Osteocyte (in vitro differentiated cells): ENCODE data around the gene ADAMTSL1. TPM values are rescaled to one million over a fixed set of nuclear protein-coding genes. Genes with fewer than 3 reads are reported as not detected.

Experiments used
- DNase-seq: peaks from one replicate; pipeline ENCODE4 v3.0.0; 2021; ENCODE audit warnings: mixed read lengths; ENCODE audit not compliant: unreplicated experiment; ENCODE audit errors: extremely low spot score
- H3K27ac Mint-ChIP-seq: one replicate; pipeline ENCODE4 v1.8.0; 2021; ENCODE audit warnings: mild to moderate bottlenecking, mixed read lengths; ENCODE audit not compliant: unreplicated experiment
- H3K27me3 Mint-ChIP-seq: one replicate; pipeline ENCODE4 v1.8.0; 2021; ENCODE audit warnings: mixed read lengths; ENCODE audit not compliant: unreplicated experiment
- H3K36me3 Mint-ChIP-seq: one replicate; pipeline ENCODE4 v1.8.0; 2021; ENCODE audit warnings: mixed read lengths; ENCODE audit not compliant: unreplicated experiment
- H3K4me1 Mint-ChIP-seq: one replicate; pipeline ENCODE4 v1.8.0; 2021; ENCODE audit warnings: mixed read lengths; ENCODE audit not compliant: unreplicated experiment
- H3K4me3 Mint-ChIP-seq: one replicate; pipeline ENCODE4 v1.8.0; 2021; ENCODE audit warnings: mild to moderate bottlenecking, moderate library complexity, mixed read lengths; ENCODE audit not compliant: unreplicated experiment
- H3K9me3 Mint-ChIP-seq: one replicate; pipeline ENCODE4 v1.8.0; 2021; ENCODE audit warnings: mixed read lengths; ENCODE audit not compliant: unreplicated experiment
- long read RNA-seq: library from polyadenylated mRNA; unstranded; transcript quantifications from one replicate; pipeline ENCODE4 v2.0.0, GENCODE V29; 2021
- total RNA-seq: library from RNA; stranded (reverse); gene quantifications from 2 replicates; pipeline ENCODE4 v1.2.1, GENCODE V29; 2021
- TF ChIP-seq, protein P1 (sequence below): fragments of 200-600 bp; sonication (generic); IDR thresholded peaks from 2 replicates; pipeline ENCODE4 v1.5.0; 2021; ENCODE audit warnings: antibody characterized with exemption, mild to moderate bottlenecking, moderate library complexity

ADAMTSL1 gene, protein sequence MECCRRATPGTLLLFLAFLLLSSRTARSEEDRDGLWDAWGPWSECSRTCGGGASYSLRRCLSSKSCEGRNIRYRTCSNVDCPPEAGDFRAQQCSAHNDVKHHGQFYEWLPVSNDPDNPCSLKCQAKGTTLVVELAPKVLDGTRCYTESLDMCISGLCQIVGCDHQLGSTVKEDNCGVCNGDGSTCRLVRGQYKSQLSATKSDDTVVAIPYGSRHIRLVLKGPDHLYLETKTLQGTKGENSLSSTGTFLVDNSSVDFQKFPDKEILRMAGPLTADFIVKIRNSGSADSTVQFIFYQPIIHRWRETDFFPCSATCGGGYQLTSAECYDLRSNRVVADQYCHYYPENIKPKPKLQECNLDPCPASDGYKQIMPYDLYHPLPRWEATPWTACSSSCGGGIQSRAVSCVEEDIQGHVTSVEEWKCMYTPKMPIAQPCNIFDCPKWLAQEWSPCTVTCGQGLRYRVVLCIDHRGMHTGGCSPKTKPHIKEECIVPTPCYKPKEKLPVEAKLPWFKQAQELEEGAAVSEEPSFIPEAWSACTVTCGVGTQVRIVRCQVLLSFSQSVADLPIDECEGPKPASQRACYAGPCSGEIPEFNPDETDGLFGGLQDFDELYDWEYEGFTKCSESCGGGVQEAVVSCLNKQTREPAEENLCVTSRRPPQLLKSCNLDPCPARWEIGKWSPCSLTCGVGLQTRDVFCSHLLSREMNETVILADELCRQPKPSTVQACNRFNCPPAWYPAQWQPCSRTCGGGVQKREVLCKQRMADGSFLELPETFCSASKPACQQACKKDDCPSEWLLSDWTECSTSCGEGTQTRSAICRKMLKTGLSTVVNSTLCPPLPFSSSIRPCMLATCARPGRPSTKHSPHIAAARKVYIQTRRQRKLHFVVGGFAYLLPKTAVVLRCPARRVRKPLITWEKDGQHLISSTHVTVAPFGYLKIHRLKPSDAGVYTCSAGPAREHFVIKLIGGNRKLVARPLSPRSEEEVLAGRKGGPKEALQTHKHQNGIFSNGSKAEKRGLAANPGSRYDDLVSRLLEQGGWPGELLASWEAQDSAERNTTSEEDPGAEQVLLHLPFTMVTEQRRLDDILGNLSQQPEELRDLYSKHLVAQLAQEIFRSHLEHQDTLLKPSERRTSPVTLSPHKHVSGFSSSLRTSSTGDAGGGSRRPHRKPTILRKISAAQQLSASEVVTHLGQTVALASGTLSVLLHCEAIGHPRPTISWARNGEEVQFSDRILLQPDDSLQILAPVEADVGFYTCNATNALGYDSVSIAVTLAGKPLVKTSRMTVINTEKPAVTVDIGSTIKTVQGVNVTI (N-terminal part only)
- 1.2 and 1.5 TPM in 2 replicates for total RNA-seq
- long read RNA-seq, partial matches to known transcripts, result 0 of 2 reads
- long read RNA-seq, other reads (novel, unspliced or antisense), result 1 of 2 reads

DNA sequence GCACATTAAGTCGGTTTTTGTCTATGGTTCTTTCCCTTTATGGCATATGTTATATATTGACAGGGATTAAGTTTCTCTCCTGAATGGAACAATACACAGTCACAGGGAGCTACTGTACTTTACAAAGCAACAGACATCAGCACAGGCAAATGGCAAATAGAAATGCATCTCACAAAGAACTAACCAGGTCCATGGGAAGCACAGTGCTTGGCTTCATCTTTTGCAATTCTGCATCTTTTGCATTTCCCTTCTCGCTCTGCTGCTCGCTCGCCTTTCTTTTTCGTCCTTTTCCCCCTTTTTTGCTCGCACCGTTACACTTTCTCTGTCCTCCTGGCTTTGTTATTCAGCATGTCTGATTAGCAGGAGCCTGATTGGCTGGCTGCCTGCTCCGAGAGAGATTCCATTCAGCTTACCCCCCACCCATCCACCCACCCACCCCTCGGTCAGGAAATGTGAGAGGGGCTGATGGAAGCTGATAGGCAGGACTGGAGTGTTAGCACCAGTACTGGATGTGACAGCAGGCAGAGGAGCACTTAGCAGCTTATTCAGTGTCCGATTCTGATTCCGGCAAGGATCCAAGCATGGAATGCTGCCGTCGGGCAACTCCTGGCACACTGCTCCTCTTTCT lies at the start of gene ADAMTSL1:
ADAMTSL1 (plus strand) TSS at position 502 of the 628 bp plus-strand sequence; CDS start at position 582, 80 bp downstream.
- H3K4me3 Mint-ChIP-seq, result peak within 1 kb of the TSS; percentile 67
- no peaks in the 10 kb centered on the region for H3K36me3 Mint-ChIP-seq
- H3K9me3 Mint-ChIP-seq, result peaks cover 4% of the 10 kb centered on the region
- H3K27me3 Mint-ChIP-seq, result no peaks in the 10 kb centered on the region
- no peak for DNase-seq
- H3K27ac Mint-ChIP-seq, result peak within 1 kb of the TSS; percentile 60
- TF ChIP-seq, protein P1, sequence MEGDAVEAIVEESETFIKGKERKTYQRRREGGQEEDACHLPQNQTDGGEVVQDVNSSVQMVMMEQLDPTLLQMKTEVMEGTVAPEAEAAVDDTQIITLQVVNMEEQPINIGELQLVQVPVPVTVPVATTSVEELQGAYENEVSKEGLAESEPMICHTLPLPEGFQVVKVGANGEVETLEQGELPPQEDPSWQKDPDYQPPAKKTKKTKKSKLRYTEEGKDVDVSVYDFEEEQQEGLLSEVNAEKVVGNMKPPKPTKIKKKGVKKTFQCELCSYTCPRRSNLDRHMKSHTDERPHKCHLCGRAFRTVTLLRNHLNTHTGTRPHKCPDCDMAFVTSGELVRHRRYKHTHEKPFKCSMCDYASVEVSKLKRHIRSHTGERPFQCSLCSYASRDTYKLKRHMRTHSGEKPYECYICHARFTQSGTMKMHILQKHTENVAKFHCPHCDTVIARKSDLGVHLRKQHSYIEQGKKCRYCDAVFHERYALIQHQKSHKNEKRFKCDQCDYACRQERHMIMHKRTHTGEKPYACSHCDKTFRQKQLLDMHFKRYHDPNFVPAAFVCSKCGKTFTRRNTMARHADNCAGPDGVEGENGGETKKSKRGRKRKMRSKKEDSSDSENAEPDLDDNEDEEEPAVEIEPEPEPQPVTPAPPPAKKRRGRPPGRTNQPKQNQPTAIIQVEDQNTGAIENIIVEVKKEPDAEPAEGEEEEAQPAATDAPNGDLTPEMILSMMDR, result no peak
- peaks cover 18% of the 10 kb centered on the region for H3K4me1 Mint-ChIP-seq

DNA sequence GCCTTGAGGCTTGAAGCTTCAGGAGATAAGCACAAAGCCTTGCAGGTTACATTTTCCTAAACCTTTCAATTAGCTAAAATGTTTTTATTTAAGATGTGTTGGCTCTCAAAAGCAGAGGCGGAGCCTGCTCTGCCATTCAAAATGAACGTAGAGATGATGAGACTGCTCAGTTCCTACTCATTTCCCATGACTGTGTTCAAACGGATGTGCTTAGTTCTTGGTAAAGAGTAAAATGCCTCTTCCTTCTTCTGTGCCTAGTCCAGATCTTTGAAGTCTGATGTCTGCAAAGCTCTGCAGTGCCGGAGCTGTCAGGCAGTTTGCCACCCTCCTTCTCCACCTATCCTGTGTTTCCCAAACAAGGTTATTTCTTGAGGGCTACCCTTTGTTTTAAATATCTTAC lies 46.3 kb upstream of the ADAMTSL1 start:
- H3K27me3 Mint-ChIP-seq, result no peaks in the 10 kb centered on the region
- no peaks in the 10 kb centered on the region for H3K9me3 Mint-ChIP-seq
- DNase-seq, result no peak
- H3K27ac Mint-ChIP-seq, result no peak overlapping the region
- no peak overlapping the region for H3K4me3 Mint-ChIP-seq
- H3K36me3 Mint-ChIP-seq, result no peaks in the 10 kb centered on the region
- H3K4me1 Mint-ChIP-seq, result no peaks in the 10 kb centered on the region
- TF ChIP-seq, protein P1, result no peak

DNA sequence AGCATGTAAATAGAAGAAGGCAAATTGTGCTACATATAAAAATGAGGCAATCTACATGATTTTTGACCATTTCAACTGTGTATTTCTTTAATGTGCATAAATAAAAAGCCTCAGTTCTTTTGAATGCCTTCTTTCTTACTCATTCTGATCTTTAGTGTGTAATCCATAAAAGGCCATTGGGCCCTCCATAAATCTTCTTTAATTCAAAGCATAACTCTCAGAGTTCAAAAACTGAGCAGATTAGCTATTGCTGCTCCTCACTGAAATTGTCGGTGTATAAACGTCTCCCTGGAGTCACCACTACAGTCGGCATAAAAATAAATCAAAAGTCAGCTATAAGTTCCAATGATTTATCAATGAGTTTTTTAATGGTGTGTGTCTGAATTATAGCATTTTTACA lies 45.3 kb upstream of the ADAMTSL1 start:
- no peaks in the 10 kb centered on the region for H3K4me1 Mint-ChIP-seq
- H3K27ac Mint-ChIP-seq, result no peak overlapping the region
- DNase-seq, result no peak
- H3K27me3 Mint-ChIP-seq, result no peaks in the 10 kb centered on the region
- H3K4me3 Mint-ChIP-seq, result no peak overlapping the region
- no peaks in the 10 kb centered on the region for H3K36me3 Mint-ChIP-seq
- no peaks in the 10 kb centered on the region for H3K9me3 Mint-ChIP-seq
- TF ChIP-seq, protein P1, result no peak

DNA sequence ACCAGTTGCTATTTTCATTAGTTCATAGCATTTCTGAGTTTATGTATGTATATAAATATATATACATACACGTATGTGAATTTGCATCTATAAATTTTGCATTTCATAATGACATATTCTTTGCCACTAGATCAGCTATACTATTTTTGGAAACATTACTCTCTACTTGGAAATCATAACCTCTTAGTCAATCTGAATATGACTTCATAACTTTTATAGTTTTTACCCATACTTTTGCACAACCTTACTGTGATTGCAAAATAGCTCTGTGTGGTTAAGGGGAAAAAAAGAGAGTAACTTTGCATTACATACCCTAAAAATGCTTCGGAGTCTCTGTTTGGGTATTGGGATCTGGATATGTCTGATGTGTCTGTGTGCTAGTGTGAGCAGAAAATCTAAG lies 44.9 kb upstream of the ADAMTSL1 start:
- H3K4me3 Mint-ChIP-seq, result no peak overlapping the region
- H3K9me3 Mint-ChIP-seq, result no peaks in the 10 kb centered on the region
- H3K4me1 Mint-ChIP-seq, result no peaks in the 10 kb centered on the region
- H3K27ac Mint-ChIP-seq, result no peak overlapping the region
- no peaks in the 10 kb centered on the region for H3K36me3 Mint-ChIP-seq
- H3K27me3 Mint-ChIP-seq, result no peaks in the 10 kb centered on the region
- TF ChIP-seq, protein P1, result no peak
- no peak for DNase-seq
